Endometrial microvascular endothelial cells (primary cell): ENCODE results near the gene FLT1. TPM values are rescaled to one million over a fixed set of nuclear protein-coding genes. Genes with fewer than 3 reads are reported as not detected.

ENCODE experiments used
- in situ Hi-C: cut with HindIII; loops from 2 replicates; pipeline ENCODE4 v1.10.0; 2017; ENCODE audit warnings: low sequenced_read_pairs, low pct_unique_long_range_greater_than_20kb; ENCODE audit errors: inconsistent ontology term
- total RNA-seq: library from RNA; depleted of rRNA; stranded (reverse); fragments of >200 nt; gene quantifications from one replicate; pipeline ENCODE4 v1.2.3, GENCODE V29; 2015; ENCODE audit errors: inconsistent ontology term

Gene FLT1, protein sequence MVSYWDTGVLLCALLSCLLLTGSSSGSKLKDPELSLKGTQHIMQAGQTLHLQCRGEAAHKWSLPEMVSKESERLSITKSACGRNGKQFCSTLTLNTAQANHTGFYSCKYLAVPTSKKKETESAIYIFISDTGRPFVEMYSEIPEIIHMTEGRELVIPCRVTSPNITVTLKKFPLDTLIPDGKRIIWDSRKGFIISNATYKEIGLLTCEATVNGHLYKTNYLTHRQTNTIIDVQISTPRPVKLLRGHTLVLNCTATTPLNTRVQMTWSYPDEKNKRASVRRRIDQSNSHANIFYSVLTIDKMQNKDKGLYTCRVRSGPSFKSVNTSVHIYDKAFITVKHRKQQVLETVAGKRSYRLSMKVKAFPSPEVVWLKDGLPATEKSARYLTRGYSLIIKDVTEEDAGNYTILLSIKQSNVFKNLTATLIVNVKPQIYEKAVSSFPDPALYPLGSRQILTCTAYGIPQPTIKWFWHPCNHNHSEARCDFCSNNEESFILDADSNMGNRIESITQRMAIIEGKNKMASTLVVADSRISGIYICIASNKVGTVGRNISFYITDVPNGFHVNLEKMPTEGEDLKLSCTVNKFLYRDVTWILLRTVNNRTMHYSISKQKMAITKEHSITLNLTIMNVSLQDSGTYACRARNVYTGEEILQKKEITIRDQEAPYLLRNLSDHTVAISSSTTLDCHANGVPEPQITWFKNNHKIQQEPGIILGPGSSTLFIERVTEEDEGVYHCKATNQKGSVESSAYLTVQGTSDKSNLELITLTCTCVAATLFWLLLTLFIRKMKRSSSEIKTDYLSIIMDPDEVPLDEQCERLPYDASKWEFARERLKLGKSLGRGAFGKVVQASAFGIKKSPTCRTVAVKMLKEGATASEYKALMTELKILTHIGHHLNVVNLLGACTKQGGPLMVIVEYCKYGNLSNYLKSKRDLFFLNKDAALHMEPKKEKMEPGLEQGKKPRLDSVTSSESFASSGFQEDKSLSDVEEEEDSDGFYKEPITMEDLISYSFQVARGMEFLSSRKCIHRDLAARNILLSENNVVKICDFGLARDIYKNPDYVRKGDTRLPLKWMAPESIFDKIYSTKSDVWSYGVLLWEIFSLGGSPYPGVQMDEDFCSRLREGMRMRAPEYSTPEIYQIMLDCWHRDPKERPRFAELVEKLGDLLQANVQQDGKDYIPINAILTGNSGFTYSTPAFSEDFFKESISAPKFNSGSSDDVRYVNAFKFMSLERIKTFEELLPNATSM (N-terminal part only)
- total RNA-seq: 27.7 TPM

DNA sequence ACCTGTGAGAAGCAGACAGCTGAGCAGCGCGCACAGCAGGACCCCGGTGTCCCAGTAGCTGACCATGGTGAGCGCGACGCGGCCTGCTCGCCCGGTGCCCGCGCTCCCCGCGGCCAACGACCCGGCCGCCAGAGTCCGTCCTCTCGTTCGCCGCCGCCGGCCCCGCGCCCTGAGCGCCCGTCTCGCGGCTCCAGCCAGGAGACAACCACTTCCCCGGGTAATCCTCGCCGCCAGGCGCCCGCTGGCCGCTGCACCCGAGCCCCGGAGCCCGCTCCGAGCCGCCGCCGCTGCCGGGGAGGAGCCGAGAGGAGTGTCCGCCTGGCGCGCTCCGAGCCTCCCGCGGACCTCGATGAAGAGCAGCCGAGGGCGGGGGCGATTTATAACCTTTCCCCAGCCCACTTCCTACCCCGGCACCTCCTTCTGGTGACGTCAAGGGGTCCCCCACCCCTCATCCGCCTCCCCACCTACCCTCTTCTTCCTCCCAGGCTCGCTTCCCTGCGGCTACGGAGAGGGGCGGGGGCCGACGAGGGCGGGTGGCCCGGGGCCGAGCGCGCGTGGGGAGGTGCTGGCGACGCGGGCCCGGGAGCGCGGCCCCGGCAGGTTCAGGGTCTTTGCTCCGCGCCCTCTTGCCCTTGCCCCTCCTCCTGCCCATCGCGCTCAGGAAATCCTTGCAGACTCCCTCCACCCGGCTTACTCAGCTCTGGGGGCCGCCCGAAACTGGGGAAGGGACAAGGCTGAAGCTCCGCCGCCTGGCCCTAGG is at the start of gene FLT1:
Gene FLT1 (minus strand): TSS at position 351 of the 760 bp plus-strand sequence. CDS start 285 bp downstream, at position 66.
- in situ Hi-C loops: loop anchor here (5.0 kb wide), 1 partner anchor 43 kb away; no protein-coding TSS in a partner anchor

GRCh38 chr13:28544026-28544425 is 49.1 kb upstream of the FLT1 start:
- in situ Hi-C loops: no loop called here

GRCh38 chr13:28542804-28543203 is 47.9 kb upstream of the FLT1 start:
- in situ Hi-C loops: no loop called here

- in situ Hi-C loops: no loop called here
Observed at GRCh38 chr13:28541966-28542365, 47.0 kb upstream of the FLT1 start.

DNA sequence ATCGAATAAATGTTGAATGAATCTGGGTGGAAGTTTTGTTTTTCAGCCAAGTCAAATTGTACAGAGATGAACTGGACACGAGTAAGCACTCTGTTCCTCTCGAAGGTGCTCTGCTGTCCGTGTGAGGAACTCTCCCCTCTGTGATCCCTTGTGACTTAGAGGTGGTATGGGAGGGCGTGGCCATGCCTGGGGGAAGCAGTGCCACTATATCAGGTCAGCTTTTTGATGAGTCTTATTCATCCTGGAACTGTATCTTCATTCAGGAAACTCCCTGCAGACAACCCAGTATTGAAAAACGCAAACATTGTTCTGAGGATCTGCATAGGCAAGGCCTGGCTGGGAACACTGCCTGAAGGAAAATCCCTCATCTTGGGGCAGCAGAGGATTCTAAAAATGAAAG is 45.7 kb upstream of the FLT1 start:
- in situ Hi-C loops: no loop called here

GRCh38 chr13:28539625-28540286 is 44.8 kb upstream of the FLT1 start:
- in situ Hi-C loops: no loop called here

- in situ Hi-C loops: no loop called here
Observed at GRCh38 chr13:28538932-28539331, 44.0 kb upstream of the FLT1 start.

GRCh38 chr13:28537171-28537570 is 42.2 kb upstream of the FLT1 start:
- in situ Hi-C loops: no loop called here

GRCh38 chr13:28536371-28536770 is 41.4 kb upstream of the FLT1 start:
- in situ Hi-C loops: no loop called here

- in situ Hi-C loops: no loop called here
Observed at GRCh38 chr13:28535734-28536133, 40.8 kb upstream of the FLT1 start.

- in situ Hi-C loops: loop anchor here (5.0 kb wide), 1 partner anchor 212 kb away; no protein-coding TSS in a partner anchor
Observed at GRCh38 chr13:28534801-28535200, 39.9 kb upstream of the FLT1 start.

GRCh38 chr13:28534210-28534609 is 39.3 kb upstream of the FLT1 start:
- in situ Hi-C loops: loop anchor here (5.0 kb wide), 1 partner anchor 212 kb away; no protein-coding TSS in a partner anchor

GRCh38 chr13:28533441-28534166 is 38.7 kb upstream of the FLT1 start:
- in situ Hi-C loops: loop anchor here (5.0 kb wide), 1 partner anchor 211 kb away; no protein-coding TSS in a partner anchor

- in situ Hi-C loops: loop anchor here (5.0 kb wide), 1 partner anchor 211 kb away; no protein-coding TSS in a partner anchor
Observed at GRCh38 chr13:28533125-28533436, 38.2 kb upstream of the FLT1 start.

GRCh38 chr13:28532388-28533124 is 37.6 kb upstream of the FLT1 start:
- in situ Hi-C loops: loop anchor here (5.0 kb wide), 1 partner anchor 210 kb away; no protein-coding TSS in a partner anchor

DNA sequence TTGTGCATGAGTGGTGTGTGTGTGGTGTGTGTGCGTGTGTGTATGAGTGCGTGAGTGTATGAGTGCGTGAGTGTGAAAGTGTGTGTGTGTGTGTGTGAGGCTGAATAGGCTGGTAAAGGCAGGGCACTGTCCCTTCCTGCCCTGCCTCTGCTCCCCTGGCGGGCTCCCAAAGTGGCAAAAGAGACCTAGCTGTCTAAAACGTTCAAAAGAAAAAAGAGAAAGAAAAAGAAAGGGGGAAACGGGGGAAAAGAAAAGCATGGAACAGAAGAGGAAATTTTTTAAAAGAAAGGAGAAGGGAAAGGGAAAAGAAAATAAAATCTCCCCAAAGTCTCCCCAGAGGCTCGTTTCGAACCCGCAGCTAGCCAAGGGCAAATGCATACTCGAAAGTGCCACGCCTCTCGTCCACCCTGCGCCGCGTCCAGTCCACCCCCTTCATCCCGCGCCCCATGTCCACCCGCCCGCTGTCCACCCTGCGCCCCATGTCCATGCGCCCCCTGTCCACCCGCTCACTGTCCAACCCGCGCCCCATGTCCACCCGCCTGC is 37.0 kb upstream of the FLT1 start:
- in situ Hi-C loops: loop anchor here (5.0 kb wide), 1 partner anchor 210 kb away; no protein-coding TSS in a partner anchor
